SK-N-SH (cell line): Measurements from ENCODE around the gene TSHZ3. TPM values are rescaled to one million over a fixed set of nuclear protein-coding genes. Genes with fewer than 3 reads are reported as not detected.

Experiments used
- CTCF ChIA-PET: fragments of 300-600, 350-600 bp; formaldehyde crosslinking; extraction: SDS; loops from one replicate; lab custom pipeline; 2021; lab: Yijun Ruan, JAX
- POLR2A ChIA-PET: fragments of 350-600 bp; sonication (Branson Sonifier 250); formaldehyde crosslinking; extraction: SDS; loops from one replicate; lab custom pipeline; 2020; ENCODE audit warnings: antibody characterized with exemption, inconsistent platforms; lab: Yijun Ruan, JAX
- DNase-seq: peaks from one replicate; pipeline ENCODE4 v3.0.0; 2012
- H2AFZ ChIP-seq: fragments of 200-600 bp; sonication (generic); 2 replicates; pipeline ENCODE4 v1.8.1; 2016; ENCODE audit warnings: antibody characterized with exemption, mild to moderate bottlenecking, low read depth
- H3F3A ChIP-seq: fragments of 200-600 bp; sonication (generic); replicated peaks from 2 replicates; pipeline ENCODE3; 2016; ENCODE audit warnings: antibody characterized with exemption, mild to moderate bottlenecking; ENCODE audit not compliant: insufficient read depth
- H3K27ac ChIP-seq, 2 experiments: fragments of 200-500 bp in 1 of 2; fragments of 200-600 bp in 1 of 2; sonication (Bioruptor generic) in 1 of 2; sonication (generic), shearing (Covaris generic) in 1 of 2; 2 replicates each; pipeline versions ENCODE4 v1.5.1 to v1.6.1; 2014 to 2016; ENCODE audit warnings: low read depth in 2 of 2, inconsistent platforms in 1 of 2, low read length in 1 of 2, mild to moderate bottlenecking in 1 of 2, mixed read lengths in 1 of 2
- H3K27me3 ChIP-seq: fragments of 200-600 bp; sonication (generic), shearing (Covaris generic); 2 replicates; pipeline ENCODE4 v1.6.1; 2016; ENCODE audit warnings: mixed run types; ENCODE audit not compliant: insufficient read depth
- H3K36me3 ChIP-seq, 2 experiments: fragments of 200-500 bp in 1 of 2; fragments of 200-600 bp in 1 of 2; sonication (Bioruptor generic) in 1 of 2; sonication (generic) in 1 of 2; replicated peaks in 1 of 2; 2 replicates each; pipeline versions ENCODE3 to v1.5.1; 2014 to 2016; ENCODE audit warnings: low read length in 1 of 2, mild to moderate bottlenecking in 1 of 2; ENCODE audit not compliant: insufficient read depth in 2 of 2, control insufficient read depth in 1 of 2
- H3K4me1 ChIP-seq, 2 experiments: fragments of 200-500 bp in 1 of 2; fragments of 200-600 bp in 1 of 2; sonication (Bioruptor generic) in 1 of 2; sonication (generic), shearing (Covaris generic) in 1 of 2; 2 replicates each; pipeline versions ENCODE4 v1.5.1 to v1.6.1; 2014 to 2016; ENCODE audit warnings: low read depth in 1 of 2, low read length in 1 of 2, mixed run types in 1 of 2; ENCODE audit not compliant: insufficient read depth in 2 of 2, control insufficient read depth in 1 of 2
- H3K4me2 ChIP-seq: fragments of 200-600 bp; sonication (generic), shearing (Covaris generic); 2 replicates; pipeline ENCODE4 v1.6.1; 2017; ENCODE audit warnings: mixed run types
- H3K4me3 ChIP-seq, 2 experiments: fragments of 200-500 bp in 1 of 2; fragments of 200-600 bp in 1 of 2; sonication (Bioruptor generic) in 1 of 2; sonication (generic), shearing (Covaris generic) in 1 of 2; 2 replicates each; pipeline versions ENCODE4 v1.5.1 to v1.8.1; 2014 to 2016; ENCODE audit warnings: low read depth in 2 of 2, inconsistent platforms in 1 of 2, low read length in 1 of 2, mild to moderate bottlenecking in 1 of 2, mixed read lengths in 1 of 2, moderate library complexity in 1 of 2
- H3K79me2 ChIP-seq: fragments of 200-600 bp; sonication (generic); 2 replicates; pipeline ENCODE4 v1.8.1; 2017; ENCODE audit warnings: mild to moderate bottlenecking; ENCODE audit not compliant: insufficient read depth
- H3K9ac ChIP-seq: fragments of 200-600 bp; sonication (generic); 2 replicates; pipeline ENCODE4 v1.6.1; 2017; ENCODE audit warnings: mixed run types
- H3K9me2 ChIP-seq: fragments of 200-600 bp; sonication (generic); 2 replicates; pipeline ENCODE4 v1.6.1; 2017; ENCODE audit warnings: mixed run types
- H3K9me3 ChIP-seq: fragments of 200-600 bp; sonication (generic); 2 replicates; pipeline ENCODE4 v1.6.1; 2017; ENCODE audit warnings: mixed run types, mild to moderate bottlenecking, moderate library complexity
- H4K20me1 ChIP-seq: fragments of 200-600 bp; sonication (generic); 2 replicates; pipeline ENCODE4 v1.6.1; 2017; ENCODE audit warnings: mild to moderate bottlenecking, mixed run types; ENCODE audit not compliant: insufficient read depth
- CHD2 ChIP-seq: fragments of 150-350 bp; IDR thresholded peaks from 2 replicates; pipeline ENCODE4 v1.6.1; 2018; ENCODE audit warnings: low read length; ENCODE audit not compliant: partially characterized antibody
- EP300 ChIP-seq, 2 experiments: IDR thresholded peaks; 2 replicates each; pipeline versions ENCODE4 v1.4.0 to v1.6.1; 2012; ENCODE audit warnings: borderline replicate concordance in 1 of 2, low read depth in 1 of 2, low read length in 1 of 2
- EZH2phosphoT487 ChIP-seq: fragments of 200-600 bp; sonication (generic); IDR thresholded peaks from 2 replicates; pipeline ENCODE4 v1.6.1; 2017; ENCODE audit warnings: low read depth, mixed run types, mild to moderate bottlenecking, antibody characterized with exemption, moderate library complexity, borderline replicate concordance
- FOSL2 ChIP-seq: IDR thresholded peaks from 2 replicates; pipeline ENCODE4 v1.4.0; 2012; ENCODE audit warnings: low read depth, mild to moderate bottlenecking, moderate library complexity, borderline replicate concordance
- FOXJ3 ChIP-seq: sonication (generic); formaldehyde crosslinking; IDR thresholded peaks from 2 replicates; pipeline ENCODE4 v1.5.1; 2020; ENCODE audit warnings: mild to moderate bottlenecking, missing genetic modification reagents
- GABPA ChIP-seq: IDR thresholded peaks from 2 replicates; pipeline ENCODE4 v1.4.0; 2012; ENCODE audit warnings: low read depth, mild to moderate bottlenecking
- GATA2 ChIP-seq: sonication (generic); formaldehyde crosslinking; IDR thresholded peaks from 2 replicates; pipeline ENCODE4 v1.5.0; 2020; ENCODE audit warnings: mild to moderate bottlenecking, missing genetic modification reagents
- JUND ChIP-seq: IDR thresholded peaks from 2 replicates; pipeline ENCODE4 v1.4.0; 2012
- MEF2A ChIP-seq: IDR thresholded peaks from 2 replicates; pipeline ENCODE4 v1.4.0; 2012; ENCODE audit warnings: low read depth, borderline replicate concordance
- NFIC ChIP-seq: IDR thresholded peaks from 2 replicates; pipeline ENCODE4 v1.4.0; 2012; ENCODE audit warnings: borderline replicate concordance
- POLR2AphosphoS5 ChIP-seq: IDR thresholded peaks from 2 replicates; pipeline ENCODE4 v1.6.1; 2012; ENCODE audit warnings: low read depth, low read length
- RCOR1 ChIP-seq: fragments of 150-350 bp; IDR thresholded peaks from 2 replicates; pipeline ENCODE4 v1.6.1; 2017; ENCODE audit warnings: antibody characterized with exemption, low read length
- SIN3A ChIP-seq: IDR thresholded peaks from 2 replicates; pipeline ENCODE4 v1.6.1; 2012; ENCODE audit warnings: low read depth, mild to moderate bottlenecking, low read length, moderate library complexity, borderline replicate concordance
- SMC3 ChIP-seq: IDR thresholded peaks from 2 replicates; pipeline ENCODE4 v1.6.1; 2012; ENCODE audit warnings: low read depth, low read length, improper control_type of control experiment
- TEAD4 ChIP-seq: IDR thresholded peaks from 2 replicates; pipeline ENCODE4 v1.4.0; 2012; ENCODE audit warnings: mild to moderate bottlenecking, borderline replicate concordance; ENCODE audit not compliant: insufficient read depth
- YY1 ChIP-seq: IDR thresholded peaks from 2 replicates; pipeline ENCODE4 v1.4.0; 2012; ENCODE audit warnings: low read depth, mild to moderate bottlenecking
- WGBS: methylation state at CpG from one replicate; pipeline ENCODE4 v1.1.6; 2017; ENCODE audit warnings: low lambda C conversion rate; 5-methylcytosine and 5-hydroxymethylcytosine counted together
- polyA plus RNA-seq, 3 experiments: library from polyadenylated mRNA; depleted of rRNA; stranded (reverse); fragments of >200 nt; gene quantifications; 2 replicates each; pipeline ENCODE4 v1.2.3, GENCODE V29; 2012
- TF ChIP-seq, protein P1 (sequence below): IDR thresholded peaks from 2 replicates; pipeline ENCODE4; 2012
- TF ChIP-seq, protein P2 (sequence below): fragments of 200-600 bp; sonication (generic); IDR thresholded peaks from 2 replicates; pipeline ENCODE4 v1.6.1; 2017; ENCODE audit warnings: antibody characterized with exemption, mild to moderate bottlenecking, moderate library complexity
- TF ChIP-seq, protein P3 (sequence below): fragments of 150-350 bp; IDR thresholded peaks from 2 replicates; pipeline ENCODE4 v1.6.1; 2016; ENCODE audit warnings: mild to moderate bottlenecking, low read depth, low read length
- TF ChIP-seq, protein P4 (sequence below): IDR thresholded peaks from 2 replicates; pipeline ENCODE4 v1.4.0; 2012; ENCODE audit warnings: low read depth
- TF ChIP-seq, protein P5 (sequence below): fragments of 150-350 bp; IDR thresholded peaks from 2 replicates; pipeline ENCODE4 v1.6.1; 2017; ENCODE audit warnings: antibody characterized with exemption, low read length, low read depth, borderline replicate concordance
- TF ChIP-seq, protein P6 (sequence below): IDR thresholded peaks from 2 replicates; pipeline ENCODE4 v1.6.1; 2012; ENCODE audit warnings: mild to moderate bottlenecking, low read depth, low read length, moderate library complexity

The TSHZ3 gene
- polyA plus RNA-seq, 1 of the 3 experiments (the other 2 are of a cell fraction): 3.3 TPM

DNA sequence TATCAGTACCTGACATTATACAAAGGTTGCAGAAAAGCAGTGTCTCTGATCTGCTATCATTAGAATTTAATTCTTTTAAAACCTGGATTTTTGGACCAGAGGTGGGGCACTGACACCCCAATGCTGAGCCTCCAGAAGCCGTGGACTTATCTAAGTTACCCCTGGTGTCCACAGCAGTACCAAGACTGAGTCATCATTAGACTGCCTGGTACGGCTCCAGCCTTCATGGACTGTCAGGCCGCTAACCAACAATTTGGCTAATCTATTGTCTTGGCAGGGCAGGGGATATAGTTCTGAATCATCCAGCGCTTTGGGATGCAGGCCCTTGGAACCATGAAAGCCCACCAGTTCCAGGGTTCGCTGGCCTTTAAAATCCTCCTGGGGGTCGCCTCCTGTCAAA, 78.3 kb downstream of the TSHZ3 start:
- DNase-seq: no peak

More for the DNA sequence above, 78.3 kb downstream of the TSHZ3 start:
- no peaks in the 10 kb centered on the region for H3K79me2 ChIP-seq
- H3K4me3 ChIP-seq: no peak overlapping the region
- H3K9ac ChIP-seq: no peak overlapping the region
- H2AFZ ChIP-seq: no peak overlapping the region
- no peaks in the 10 kb centered on the region for H4K20me1 ChIP-seq
- no peak overlapping the region for H3K4me2 ChIP-seq
- no peaks in the 10 kb centered on the region for H3K36me3 ChIP-seq
- TF ChIP-seq MEF2A (no peak), GATA2 (no peak), SIN3A (no peak), SMC3 (no peak), CHD2 (no peak), YY1 (no peak), TEAD4 (no peak), NFIC (0 out of 2 replicates have a peak, but pooled peaks have one; percentile 18), EP300 (IDR thresholded peaks at IDR 0.05; ENCODE audit: borderline replicate concordance in 1 of 2, low read depth in 1 of 2, low read length in 1 of 2) (no peak), RCOR1 (no peak), POLR2AphosphoS5 (no peak), JUND (no peak), EZH2phosphoT487 (no peak), GABPA (no peak), FOSL2 (peak; percentile 56; the same call in 1 of the 2 replicates), FOXJ3 (no peak)
- TF ChIP-seq, protein P1, sequence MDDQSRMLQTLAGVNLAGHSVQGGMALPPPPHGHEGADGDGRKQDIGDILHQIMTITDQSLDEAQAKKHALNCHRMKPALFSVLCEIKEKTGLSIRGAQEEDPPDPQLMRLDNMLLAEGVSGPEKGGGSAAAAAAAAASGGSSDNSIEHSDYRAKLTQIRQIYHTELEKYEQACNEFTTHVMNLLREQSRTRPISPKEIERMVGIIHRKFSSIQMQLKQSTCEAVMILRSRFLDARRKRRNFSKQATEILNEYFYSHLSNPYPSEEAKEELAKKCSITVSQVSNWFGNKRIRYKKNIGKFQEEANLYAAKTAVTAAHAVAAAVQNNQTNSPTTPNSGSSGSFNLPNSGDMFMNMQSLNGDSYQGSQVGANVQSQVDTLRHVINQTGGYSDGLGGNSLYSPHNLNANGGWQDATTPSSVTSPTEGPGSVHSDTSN: peak; percentile 24; the same call in 1 of the 2 replicates
- TF ChIP-seq, protein P2, sequence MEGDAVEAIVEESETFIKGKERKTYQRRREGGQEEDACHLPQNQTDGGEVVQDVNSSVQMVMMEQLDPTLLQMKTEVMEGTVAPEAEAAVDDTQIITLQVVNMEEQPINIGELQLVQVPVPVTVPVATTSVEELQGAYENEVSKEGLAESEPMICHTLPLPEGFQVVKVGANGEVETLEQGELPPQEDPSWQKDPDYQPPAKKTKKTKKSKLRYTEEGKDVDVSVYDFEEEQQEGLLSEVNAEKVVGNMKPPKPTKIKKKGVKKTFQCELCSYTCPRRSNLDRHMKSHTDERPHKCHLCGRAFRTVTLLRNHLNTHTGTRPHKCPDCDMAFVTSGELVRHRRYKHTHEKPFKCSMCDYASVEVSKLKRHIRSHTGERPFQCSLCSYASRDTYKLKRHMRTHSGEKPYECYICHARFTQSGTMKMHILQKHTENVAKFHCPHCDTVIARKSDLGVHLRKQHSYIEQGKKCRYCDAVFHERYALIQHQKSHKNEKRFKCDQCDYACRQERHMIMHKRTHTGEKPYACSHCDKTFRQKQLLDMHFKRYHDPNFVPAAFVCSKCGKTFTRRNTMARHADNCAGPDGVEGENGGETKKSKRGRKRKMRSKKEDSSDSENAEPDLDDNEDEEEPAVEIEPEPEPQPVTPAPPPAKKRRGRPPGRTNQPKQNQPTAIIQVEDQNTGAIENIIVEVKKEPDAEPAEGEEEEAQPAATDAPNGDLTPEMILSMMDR: no peak
- TF ChIP-seq, protein P3, sequence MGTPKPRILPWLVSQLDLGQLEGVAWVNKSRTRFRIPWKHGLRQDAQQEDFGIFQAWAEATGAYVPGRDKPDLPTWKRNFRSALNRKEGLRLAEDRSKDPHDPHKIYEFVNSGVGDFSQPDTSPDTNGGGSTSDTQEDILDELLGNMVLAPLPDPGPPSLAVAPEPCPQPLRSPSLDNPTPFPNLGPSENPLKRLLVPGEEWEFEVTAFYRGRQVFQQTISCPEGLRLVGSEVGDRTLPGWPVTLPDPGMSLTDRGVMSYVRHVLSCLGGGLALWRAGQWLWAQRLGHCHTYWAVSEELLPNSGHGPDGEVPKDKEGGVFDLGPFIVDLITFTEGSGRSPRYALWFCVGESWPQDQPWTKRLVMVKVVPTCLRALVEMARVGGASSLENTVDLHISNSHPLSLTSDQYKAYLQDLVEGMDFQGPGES: no peak
- TF ChIP-seq, protein P4, sequence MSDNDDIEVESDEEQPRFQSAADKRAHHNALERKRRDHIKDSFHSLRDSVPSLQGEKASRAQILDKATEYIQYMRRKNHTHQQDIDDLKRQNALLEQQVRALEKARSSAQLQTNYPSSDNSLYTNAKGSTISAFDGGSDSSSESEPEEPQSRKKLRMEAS: no peak
- TF ChIP-seq, protein P5, sequence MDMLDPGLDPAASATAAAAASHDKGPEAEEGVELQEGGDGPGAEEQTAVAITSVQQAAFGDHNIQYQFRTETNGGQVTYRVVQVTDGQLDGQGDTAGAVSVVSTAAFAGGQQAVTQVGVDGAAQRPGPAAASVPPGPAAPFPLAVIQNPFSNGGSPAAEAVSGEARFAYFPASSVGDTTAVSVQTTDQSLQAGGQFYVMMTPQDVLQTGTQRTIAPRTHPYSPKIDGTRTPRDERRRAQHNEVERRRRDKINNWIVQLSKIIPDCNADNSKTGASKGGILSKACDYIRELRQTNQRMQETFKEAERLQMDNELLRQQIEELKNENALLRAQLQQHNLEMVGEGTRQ: no peak
- TF ChIP-seq, protein P6, sequence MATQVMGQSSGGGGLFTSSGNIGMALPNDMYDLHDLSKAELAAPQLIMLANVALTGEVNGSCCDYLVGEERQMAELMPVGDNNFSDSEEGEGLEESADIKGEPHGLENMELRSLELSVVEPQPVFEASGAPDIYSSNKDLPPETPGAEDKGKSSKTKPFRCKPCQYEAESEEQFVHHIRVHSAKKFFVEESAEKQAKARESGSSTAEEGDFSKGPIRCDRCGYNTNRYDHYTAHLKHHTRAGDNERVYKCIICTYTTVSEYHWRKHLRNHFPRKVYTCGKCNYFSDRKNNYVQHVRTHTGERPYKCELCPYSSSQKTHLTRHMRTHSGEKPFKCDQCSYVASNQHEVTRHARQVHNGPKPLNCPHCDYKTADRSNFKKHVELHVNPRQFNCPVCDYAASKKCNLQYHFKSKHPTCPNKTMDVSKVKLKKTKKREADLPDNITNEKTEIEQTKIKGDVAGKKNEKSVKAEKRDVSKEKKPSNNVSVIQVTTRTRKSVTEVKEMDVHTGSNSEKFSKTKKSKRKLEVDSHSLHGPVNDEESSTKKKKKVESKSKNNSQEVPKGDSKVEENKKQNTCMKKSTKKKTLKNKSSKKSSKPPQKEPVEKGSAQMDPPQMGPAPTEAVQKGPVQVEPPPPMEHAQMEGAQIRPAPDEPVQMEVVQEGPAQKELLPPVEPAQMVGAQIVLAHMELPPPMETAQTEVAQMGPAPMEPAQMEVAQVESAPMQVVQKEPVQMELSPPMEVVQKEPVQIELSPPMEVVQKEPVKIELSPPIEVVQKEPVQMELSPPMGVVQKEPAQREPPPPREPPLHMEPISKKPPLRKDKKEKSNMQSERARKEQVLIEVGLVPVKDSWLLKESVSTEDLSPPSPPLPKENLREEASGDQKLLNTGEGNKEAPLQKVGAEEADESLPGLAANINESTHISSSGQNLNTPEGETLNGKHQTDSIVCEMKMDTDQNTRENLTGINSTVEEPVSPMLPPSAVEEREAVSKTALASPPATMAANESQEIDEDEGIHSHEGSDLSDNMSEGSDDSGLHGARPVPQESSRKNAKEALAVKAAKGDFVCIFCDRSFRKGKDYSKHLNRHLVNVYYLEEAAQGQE: no peak
- POLR2A ChIA-PET: no interaction called here
- CTCF ChIA-PET: interaction anchor here (0.6 to 1.3 kb wide), 3 partner anchors 107 to 278 kb away, joined by 3 to 4 read pairs (median 4); no protein-coding TSS in a partner anchor
- H3K9me2 ChIP-seq: no peaks in the 10 kb centered on the region
- no peaks in the 10 kb centered on the region for H3F3A ChIP-seq
- H3K27me3 ChIP-seq: no peaks in the 10 kb centered on the region
- WGBS: 64% methylated on average over 6 of the region's 6 CpGs
- peak overlapping the region in 1 of 2 experiments; percentile 89; a peak in 1 of 4 replicates for H3K27ac ChIP-seq
- H3K9me3 ChIP-seq: no peaks in the 10 kb centered on the region
- peaks cover 0 to 47% of the 10 kb centered on the region in 2 experiments; a peak in 2 of 4 replicates for H3K4me1 ChIP-seq
